HG03095 (cell line): ENCODE data around the gene BATF3.

ENCODE experiments used
- ATAC-seq: cut with Tn5 transposase; IDR thresholded peaks from one replicate; pipeline ENCODE4 v1.9.1; 2021; ENCODE audit warnings: moderate library complexity; ENCODE audit not compliant: unreplicated experiment

BATF3 gene

GRCh38 chr1:212637902-212638301 is 61.7 kb downstream of the BATF3 start:
- no peak for ATAC-seq
